HK-2 (cell line): ENCODE measurements around the gene BTNL9.
"Not testable (repeated sequence)": the region's sequence is repeated elsewhere in the genome, so short reads cannot be mapped to it uniquely, and the experiment has no call there.

Source experiments
- DNase-seq: peaks from one replicate; pipeline ENCODE4 v3.0.0-alpha.2; 2018; ENCODE audit not compliant: unreplicated experiment

BTNL9 gene

GRCh38 chr5:181100121-181100875 lies 60.2 kb downstream of the BTNL9 start:
- DNase-seq = no peak

GRCh38 chr5:181101030-181101641 lies 61.1 kb downstream of the BTNL9 start:
- DNase-seq = not testable (repeated sequence)

- DNase-seq = not testable (repeated sequence)
These were observed 62.0 kb downstream of the BTNL9 start for GRCh38 chr5:181101930-181102674.

- DNase-seq = not testable (repeated sequence)
These were observed 64.1 kb downstream of the BTNL9 start for GRCh38 chr5:181104259-181104568.

- DNase-seq = not testable (repeated sequence)
These were observed 64.7 kb downstream of the BTNL9 start for GRCh38 chr5:181104606-181105390.

- no peak for DNase-seq
These were observed 65.4 kb downstream of the BTNL9 start for GRCh38 chr5:181105391-181106025.

GRCh38 chr5:181107699-181108098 lies 67.6 kb downstream of the BTNL9 start:
- DNase-seq = no peak

- DNase-seq = no peak
These were observed 68.6 kb downstream of the BTNL9 start for GRCh38 chr5:181108578-181109165.

GRCh38 chr5:181109489-181110013 lies 69.5 kb downstream of the BTNL9 start:
- DNase-seq = no peak

- no peak for DNase-seq
These were observed 70.9 kb downstream of the BTNL9 start for GRCh38 chr5:181111010-181111409.
